ENCODE results near the gene MORN3.
"Not testable (repeated sequence)": the region's sequence is repeated elsewhere in the genome, so short reads cannot be mapped to it uniquely, and the experiment has no call there.

MORN3 gene

GRCh38 chr12:121638298-121639202 is 30.9 kb downstream of the MORN3 start:
- DNase-seq (ENCODE audit: low read depth in 2 of 2), result no peak

DNA sequence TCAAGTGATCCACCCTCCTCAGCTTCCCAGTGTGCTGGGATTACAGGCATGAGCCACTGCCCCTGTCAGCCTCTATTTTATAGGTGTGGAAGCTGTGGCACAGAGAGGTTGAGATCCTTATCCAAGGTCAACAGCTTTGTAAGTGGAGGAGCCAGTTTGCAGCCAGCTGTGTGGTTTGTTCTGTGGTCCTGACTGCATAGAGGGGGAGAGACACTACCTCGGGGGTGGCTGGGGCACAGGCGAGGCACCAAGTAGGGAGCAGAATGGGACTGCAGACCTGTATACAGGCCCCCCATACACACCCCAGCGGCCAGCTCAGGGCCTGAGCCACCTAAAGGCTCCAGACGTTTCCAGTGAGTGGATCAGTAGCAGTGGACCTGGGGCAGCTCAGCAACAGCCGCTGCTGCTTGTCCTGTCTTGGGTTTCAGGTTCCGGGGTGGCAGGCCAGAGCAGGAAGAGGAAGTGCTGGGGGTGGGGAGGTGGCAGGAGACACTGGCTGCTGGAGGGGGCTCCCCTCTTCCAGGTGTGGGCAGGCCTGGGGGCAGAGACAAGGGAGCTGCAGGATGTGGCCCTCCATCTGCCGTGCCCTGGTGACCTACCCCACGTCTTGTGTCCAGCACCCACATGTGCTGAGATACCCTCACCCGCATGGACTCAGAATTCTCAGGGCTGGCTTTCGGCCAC is 32.1 kb downstream of the MORN3 start:
- DNase-seq (ENCODE audit: low read depth in 2 of 2), result peak; percentile 49 to 67

- no peak for DNase-seq (ENCODE audit: low read depth in 2 of 2)
These were observed 34.6 kb downstream of the MORN3 start for GRCh38 chr12:121634836-121635235.

DNA sequence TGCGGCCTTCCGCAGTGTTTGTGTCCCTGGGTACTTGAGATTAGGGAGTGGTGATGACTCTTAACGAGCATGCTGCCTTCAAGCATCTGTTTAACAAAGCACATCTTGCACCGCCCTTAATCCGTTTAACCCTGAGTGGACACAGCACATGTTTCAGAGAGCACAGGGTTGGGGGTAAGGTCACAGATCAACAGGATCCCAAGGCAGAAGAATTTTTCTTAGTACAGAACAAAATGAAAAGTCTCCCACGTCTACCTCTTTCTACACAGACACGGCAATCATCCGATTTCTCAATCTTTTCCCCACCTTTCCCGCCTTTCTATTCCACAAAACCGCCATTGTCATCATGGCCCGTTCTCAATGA is 35.6 kb downstream of the MORN3 start:
- DNase-seq (ENCODE audit: low read depth in 2 of 2), result not testable (repeated sequence)

GRCh38 chr12:121632069-121632970 is 37.1 kb downstream of the MORN3 start:
- DNase-seq (ENCODE audit: low read depth in 2 of 2), result no peak

DNA sequence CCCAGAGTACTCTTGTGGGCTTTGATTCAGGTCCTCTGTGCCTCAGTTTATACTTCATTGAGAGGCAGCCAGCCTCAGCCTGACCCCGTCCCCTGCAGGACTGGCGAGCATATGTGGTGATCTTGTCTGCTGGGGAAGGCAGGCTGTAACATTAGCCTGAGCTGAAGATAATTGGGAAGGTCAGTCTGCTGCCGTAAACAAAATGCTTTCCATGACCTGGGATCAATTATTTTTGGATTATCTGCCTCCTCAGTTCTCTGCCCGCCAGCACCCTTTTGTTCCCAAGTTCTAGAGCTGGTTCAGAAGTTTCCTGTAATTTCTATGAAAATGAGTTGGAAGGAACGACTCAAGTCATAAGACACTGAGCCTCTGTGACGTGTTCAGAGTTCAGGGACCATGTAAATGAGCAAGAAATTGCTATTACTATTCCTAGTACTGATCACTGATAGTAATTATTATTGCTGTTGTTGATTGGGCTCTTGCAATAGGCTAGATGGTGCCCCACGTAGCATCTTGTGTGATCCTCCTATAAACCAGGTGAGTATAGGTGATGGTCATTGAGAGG is 38.6 kb downstream of the MORN3 start:
- DNase-seq (ENCODE audit: low read depth in 2 of 2), result no peak

GRCh38 chr12:121628536-121628935 is 40.9 kb downstream of the MORN3 start:
- no peak for DNase-seq (ENCODE audit: low read depth in 2 of 2)

GRCh38 chr12:121628037-121628436 is 41.4 kb downstream of the MORN3 start:
- no peak for DNase-seq (ENCODE audit: low read depth in 2 of 2)

DNA sequence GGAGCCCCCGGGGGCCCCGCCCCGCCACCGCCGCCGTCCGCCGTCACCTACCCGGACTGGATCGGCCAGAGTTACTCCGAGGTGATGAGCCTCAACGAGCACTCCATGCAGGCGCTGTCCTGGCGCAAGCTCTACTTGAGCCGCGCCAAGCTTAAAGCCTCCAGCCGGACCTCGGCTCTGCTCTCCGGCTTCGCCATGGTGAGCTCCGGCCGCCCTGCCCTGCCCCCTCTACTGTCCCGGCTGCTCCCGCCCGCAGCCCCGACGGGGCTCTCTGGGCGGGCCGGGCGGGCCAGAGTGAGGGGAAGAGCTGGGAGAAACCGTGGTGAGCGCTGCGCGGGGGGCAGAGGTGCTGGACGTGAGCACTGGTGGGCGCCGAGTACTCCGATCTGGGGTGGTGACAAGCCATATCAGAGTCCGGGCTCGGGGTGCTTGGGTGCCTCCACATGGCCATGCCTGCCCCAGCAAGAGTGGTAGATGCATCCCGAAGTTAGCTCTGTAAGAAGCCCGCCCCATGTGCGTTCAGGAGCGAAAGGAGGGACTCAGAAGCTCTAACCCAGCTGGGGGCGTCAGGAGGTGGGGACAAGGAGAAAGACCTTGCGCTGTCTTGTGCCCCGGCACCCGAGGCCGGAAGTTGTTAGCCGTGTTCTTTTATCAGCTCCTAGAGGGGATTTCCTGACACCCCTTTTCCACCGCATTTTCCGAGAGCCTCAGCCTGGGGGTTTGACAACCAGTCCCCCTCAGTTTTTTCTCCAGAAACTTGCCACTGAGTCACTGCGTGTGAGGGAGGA is 42.4 kb downstream of the MORN3 start:
- DNase-seq (ENCODE audit: low read depth in 2 of 2), result peak; percentile 86 to 92

GRCh38 chr12:121626087-121626852 is 43.2 kb downstream of the MORN3 start, which contains the start of gene ORAI1:
Gene ORAI1 (plus strand): TSS chr12:121626530.
- peak; percentile 97 to 98 for DNase-seq (ENCODE audit: low read depth in 2 of 2)

- DNase-seq (ENCODE audit: low read depth in 2 of 2), result no peak
These were observed 49.0 kb downstream of the MORN3 start for GRCh38 chr12:121620333-121620891.

- no peak for DNase-seq (ENCODE audit: low read depth in 2 of 2)
These were observed 50.7 kb downstream of the MORN3 start for GRCh38 chr12:121618659-121619233.

GRCh38 chr12:121614872-121615467 is 54.5 kb downstream of the MORN3 start:
- no peak for DNase-seq (ENCODE audit: low read depth in 2 of 2)

DNA sequence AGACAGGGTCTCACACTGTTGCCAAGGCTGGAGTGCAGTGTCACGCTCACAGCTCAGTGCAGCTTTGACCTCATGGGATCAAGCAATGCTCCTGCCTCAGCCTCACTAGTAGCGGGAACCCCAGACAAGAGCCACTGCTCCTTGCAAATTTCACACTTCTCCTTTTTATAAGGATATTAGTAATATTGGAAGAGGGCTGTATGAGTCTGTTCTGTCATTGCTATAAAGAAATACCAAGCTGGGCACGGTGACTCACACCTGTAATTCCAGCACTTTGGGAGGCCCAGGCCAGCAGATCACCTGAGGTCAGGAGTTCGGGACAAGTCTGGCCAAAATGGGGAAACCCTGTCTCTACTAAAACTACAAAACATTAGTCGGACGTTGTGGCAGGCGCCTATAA is 56.0 kb downstream of the MORN3 start:
- no peak for DNase-seq (ENCODE audit: low read depth in 2 of 2)

GRCh38 chr12:121611306-121611705 is 58.1 kb downstream of the MORN3 start:
- no peak for DNase-seq (ENCODE audit: low read depth in 2 of 2)

- no peak for DNase-seq (ENCODE audit: low read depth in 2 of 2)
These were observed 59.0 kb downstream of the MORN3 start for GRCh38 chr12:121610239-121611149.

- no peak for DNase-seq (ENCODE audit: low read depth in 2 of 2)
These were observed 61.2 kb downstream of the MORN3 start for GRCh38 chr12:121608301-121608700.

GRCh38 chr12:121603581-121603980 is 65.9 kb downstream of the MORN3 start:
- no peak for DNase-seq (ENCODE audit: low read depth in 2 of 2)

All from stimulated activated CD8-positive, alpha-beta memory T cell treated with anti-CD3 and anti-CD28 coated beads, Interleukin-15, amount 100 ng/mL, for 48 hours (primary cell).